ENCODE data around the gene ARID2.

ARID2 gene

DNA sequence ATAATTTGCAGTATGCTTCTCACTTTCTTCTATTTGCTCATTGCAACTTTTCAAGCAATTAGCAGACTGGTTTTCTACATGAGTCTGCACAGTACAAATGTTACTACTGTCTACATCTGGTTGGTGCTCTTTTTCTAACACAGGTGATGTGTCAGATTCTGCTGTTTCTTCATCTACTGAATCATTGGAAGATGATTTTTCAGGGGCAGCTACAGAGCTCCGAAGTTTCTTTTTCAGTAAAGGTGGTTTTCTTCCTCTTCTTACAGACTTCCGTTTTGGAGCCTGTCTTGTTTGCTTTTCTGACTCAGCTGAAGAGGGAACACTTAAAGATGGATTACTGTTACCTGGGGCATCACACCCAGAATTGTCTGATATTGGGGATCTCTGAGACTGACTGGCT is 198.8 kb downstream of the ARID2 start:
- TF ChIP-seq, protein P1, sequence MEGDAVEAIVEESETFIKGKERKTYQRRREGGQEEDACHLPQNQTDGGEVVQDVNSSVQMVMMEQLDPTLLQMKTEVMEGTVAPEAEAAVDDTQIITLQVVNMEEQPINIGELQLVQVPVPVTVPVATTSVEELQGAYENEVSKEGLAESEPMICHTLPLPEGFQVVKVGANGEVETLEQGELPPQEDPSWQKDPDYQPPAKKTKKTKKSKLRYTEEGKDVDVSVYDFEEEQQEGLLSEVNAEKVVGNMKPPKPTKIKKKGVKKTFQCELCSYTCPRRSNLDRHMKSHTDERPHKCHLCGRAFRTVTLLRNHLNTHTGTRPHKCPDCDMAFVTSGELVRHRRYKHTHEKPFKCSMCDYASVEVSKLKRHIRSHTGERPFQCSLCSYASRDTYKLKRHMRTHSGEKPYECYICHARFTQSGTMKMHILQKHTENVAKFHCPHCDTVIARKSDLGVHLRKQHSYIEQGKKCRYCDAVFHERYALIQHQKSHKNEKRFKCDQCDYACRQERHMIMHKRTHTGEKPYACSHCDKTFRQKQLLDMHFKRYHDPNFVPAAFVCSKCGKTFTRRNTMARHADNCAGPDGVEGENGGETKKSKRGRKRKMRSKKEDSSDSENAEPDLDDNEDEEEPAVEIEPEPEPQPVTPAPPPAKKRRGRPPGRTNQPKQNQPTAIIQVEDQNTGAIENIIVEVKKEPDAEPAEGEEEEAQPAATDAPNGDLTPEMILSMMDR (IDR thresholded peaks at IDR 0.05; ENCODE audit: insufficient read depth, low read depth, low read length, missing control alignments): no peak
- no peak overlapping the region for H3K4me3 ChIP-seq (ENCODE audit: low read length)
- peak; percentile 66 for DNase-seq (ENCODE audit: low read depth)

DNA sequence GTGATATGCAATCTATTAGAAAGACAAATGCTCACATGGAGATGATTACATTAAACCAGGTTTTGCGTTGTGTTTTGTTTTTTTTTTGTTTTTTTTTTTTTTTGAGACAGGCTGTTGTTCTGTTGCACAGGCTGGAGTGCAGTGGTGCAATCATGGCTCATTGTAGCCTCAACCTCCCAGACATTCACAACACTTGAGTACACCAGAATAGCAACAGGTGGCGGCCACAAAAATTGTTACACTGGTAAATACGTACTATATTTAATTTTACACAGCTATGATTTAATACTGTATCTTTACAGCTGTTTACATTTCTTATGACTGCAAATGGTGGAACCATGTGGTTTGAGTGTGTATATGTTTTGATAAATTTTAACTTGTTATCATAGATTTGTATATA is 200.9 kb downstream of the ARID2 start:
- no peak overlapping the region for H3K4me3 ChIP-seq (ENCODE audit: low read length)
- TF ChIP-seq, protein P1 (IDR thresholded peaks at IDR 0.05; ENCODE audit: insufficient read depth, low read depth, low read length, missing control alignments): no peak
- DNase-seq (ENCODE audit: low read depth): no peak

DNA sequence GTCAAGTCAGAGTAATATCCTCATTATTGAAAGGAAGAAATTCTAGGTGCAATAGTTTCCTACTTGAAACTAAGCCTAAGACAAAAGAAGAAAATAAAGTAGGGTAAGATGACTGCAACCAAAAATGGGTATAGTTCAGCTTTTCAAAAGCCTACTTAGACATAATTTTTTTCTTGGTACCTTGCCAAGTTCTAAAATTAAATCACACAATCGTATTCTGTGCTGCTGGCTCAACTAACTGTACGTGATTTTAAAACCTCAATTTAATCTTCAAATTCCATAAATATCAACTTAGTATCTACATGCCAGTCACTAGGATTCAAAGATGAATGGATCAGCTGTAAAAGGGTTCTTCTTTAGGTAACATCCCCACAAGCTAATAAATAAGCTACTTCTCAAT is 204.0 kb downstream of the ARID2 start:
- TF ChIP-seq, protein P1 (IDR thresholded peaks at IDR 0.05; ENCODE audit: insufficient read depth, low read depth, low read length, missing control alignments): no peak
- no peak for DNase-seq (ENCODE audit: low read depth)
- H3K4me3 ChIP-seq (ENCODE audit: low read length): no peak overlapping the region

DNA sequence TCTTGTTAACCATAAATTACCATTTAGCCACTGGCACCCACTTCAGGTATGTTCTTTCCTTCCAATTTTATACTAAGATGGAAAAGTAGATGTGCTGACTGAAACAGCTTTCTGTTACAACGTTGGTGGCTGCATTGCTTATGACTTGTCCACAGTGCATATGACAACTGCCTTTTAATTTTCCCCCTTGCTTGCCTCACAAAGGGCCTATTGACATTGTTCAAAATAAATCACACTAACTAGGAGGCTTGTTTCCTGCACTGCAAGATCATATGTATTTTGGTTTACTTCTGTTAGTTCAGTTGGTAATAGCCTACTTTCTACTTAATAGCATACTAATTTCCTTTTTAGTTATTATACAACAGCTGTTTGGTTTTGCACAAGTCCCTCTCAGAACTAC is 205.4 kb downstream of the ARID2 start:
- TF ChIP-seq, protein P1 (IDR thresholded peaks at IDR 0.05; ENCODE audit: insufficient read depth, low read depth, low read length, missing control alignments): no peak
- no peak for DNase-seq (ENCODE audit: low read depth)
- no peak overlapping the region for H3K4me3 ChIP-seq (ENCODE audit: low read length)

DNA sequence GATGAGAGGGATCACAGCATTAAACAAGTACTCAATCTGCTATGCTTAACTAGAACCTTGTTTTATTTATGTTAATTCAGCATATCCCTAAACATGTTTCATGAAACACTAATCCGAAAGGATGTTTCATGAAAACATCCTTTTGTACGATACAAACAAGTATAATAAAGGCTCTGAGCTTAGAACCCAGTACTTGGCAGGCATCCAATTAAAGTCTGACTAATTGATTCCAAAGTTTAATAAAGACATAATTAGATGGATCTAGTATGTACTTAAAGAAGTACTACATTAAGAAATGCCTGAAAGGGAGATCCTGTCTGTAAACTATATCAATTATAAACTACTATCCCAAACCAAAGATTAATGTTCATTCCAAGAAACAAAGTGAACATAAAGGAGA is 209.1 kb downstream of the ARID2 start:
- TF ChIP-seq, protein P1 (IDR thresholded peaks at IDR 0.05; ENCODE audit: insufficient read depth, low read depth, low read length, missing control alignments): no peak
- no peak overlapping the region for H3K4me3 ChIP-seq (ENCODE audit: low read length)

DNA sequence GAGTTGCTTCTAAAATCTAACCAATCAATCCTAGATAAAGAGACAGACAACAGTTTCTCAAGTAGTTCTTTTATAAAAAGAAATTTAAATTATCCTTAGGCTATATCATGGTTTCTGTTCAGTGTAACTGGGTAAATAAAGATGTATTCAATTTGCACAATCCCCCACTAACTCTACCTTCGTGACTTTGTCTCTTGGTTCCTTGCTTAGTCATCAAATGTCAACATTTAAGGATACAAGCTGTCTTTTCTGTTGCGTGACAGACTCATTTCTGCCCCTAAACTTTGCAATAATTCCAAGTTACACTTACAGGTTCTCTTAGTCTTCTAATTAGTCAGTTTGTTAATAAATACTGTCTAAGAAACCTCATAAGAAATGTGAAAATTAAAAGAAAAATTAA is 210.3 kb downstream of the ARID2 start:
- H3K4me3 ChIP-seq (ENCODE audit: low read length): no peak overlapping the region
- TF ChIP-seq, protein P1 (IDR thresholded peaks at IDR 0.05; ENCODE audit: insufficient read depth, low read depth, low read length, missing control alignments): no peak
- DNase-seq (ENCODE audit: low read depth): peak; percentile 9

More for the DNA sequence above, 209.1 kb downstream of the ARID2 start:
- peak; percentile 7 for DNase-seq (ENCODE audit: low read depth)

DNA sequence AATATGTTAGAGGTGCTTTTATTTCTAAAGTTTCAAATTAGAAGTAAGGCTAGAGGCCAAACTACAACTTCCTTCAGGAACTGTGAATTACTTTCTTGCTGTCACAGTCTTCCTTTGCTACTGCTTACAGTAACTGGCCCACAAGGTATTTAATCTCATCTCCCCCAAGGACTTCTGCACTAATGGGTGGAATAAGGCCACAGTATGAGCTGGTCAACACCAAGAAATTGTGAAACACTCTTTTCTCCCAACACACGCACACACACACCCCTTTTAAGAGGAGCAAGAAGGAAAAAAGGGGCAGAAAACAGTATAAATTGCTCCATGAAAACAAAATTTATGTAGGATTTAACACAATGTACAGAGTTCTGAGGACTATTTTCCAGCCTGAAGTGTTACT is 215.3 kb downstream of the ARID2 start:
- DNase-seq (ENCODE audit: low read depth): no peak
- H3K4me3 ChIP-seq (ENCODE audit: low read length): no peak overlapping the region
- TF ChIP-seq, protein P1 (IDR thresholded peaks at IDR 0.05; ENCODE audit: insufficient read depth, low read depth, low read length, missing control alignments): no peak

Measured in epithelial cell of esophagus (primary cell).